ENCODE results near the gene MEGF6. TPM values are rescaled to one million over a fixed set of nuclear protein-coding genes. Genes with fewer than 3 reads are reported as not detected.

MEGF6 gene
- total and polyA plus RNA-seq, 8 donors: 40.6 to 108 (median 51.5) TPM

GRCh38 chr1:3470650-3471355, 140.5 kb downstream of the MEGF6 start:
- DNase-seq (peak in 2 of 4 donors; percentile 28 to 70), ATAC-seq (no peak)
- no peaks in the 10 kb centered on the region for H3K9me3 ChIP-seq
- intact Hi-C loops (cut with DNase I): no loop called here
- TF ChIP-seq CTCF (IDR thresholded peaks at IDR 0.05): no peak
- H3K4me3 ChIP-seq: no peak overlapping the region
- H3K27me3 ChIP-seq: no peaks in the 10 kb centered on the region
- no peak overlapping the region for H3K27ac ChIP-seq
- H3K36me3 ChIP-seq: no peaks in the 10 kb centered on the region
- H3K4me1 ChIP-seq: peaks cover 0 to 4% of the 10 kb centered on the region in 2 donors

GRCh38 chr1:3469849-3470649, 141.3 kb downstream of the MEGF6 start:
- no peaks in the 10 kb centered on the region for H3K36me3 ChIP-seq
- ATAC-seq: no peak
- no peak overlapping the region for H3K4me3 ChIP-seq
- DNase-seq: peak in 2 of 4 donors; percentile 14 to 60
- peaks cover 0 to 4% of the 10 kb centered on the region in 2 donors for H3K4me1 ChIP-seq
- no peak for TF ChIP-seq CTCF (IDR thresholded peaks at IDR 0.05)
- no peaks in the 10 kb centered on the region for H3K27me3 ChIP-seq
- H3K9me3 ChIP-seq: no peaks in the 10 kb centered on the region
- intact Hi-C loops (cut with DNase I): no loop called here
- no peak overlapping the region for H3K27ac ChIP-seq

DNA sequence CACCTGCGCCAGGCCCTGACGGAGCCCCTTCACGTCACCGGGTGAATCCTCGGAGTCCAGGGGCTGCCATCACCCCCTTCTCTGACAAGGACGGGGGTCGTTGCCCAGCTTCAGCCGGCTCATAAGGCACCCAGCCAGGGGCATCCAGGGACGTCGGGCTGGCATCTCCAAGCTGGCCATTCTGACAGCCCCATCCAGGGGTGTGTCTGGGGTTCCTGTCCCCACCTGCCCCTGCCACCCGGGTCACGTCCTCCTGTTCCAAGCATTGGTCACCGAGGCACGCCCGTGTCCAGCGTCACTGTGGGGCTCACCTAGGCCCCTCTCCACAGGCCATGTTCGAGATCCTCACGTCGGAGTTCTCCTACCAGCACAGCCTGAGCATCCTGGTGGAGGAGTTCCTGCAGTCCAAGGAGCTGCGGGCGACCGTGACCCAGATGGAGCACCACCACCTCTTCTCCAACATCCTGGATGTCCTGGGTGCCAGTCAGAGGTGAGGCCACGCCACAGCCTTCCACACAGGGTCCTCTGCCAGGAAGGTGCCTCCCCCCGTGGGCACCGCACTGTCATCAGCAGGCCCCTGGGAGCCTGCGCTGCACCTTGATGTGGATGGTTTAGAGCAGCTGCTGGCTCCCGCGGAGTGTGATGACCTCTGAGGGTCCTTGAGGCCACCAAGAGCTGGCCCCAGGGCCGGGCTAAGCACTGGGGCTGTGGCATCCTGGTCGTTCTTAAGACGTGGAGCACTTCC, 142.0 kb downstream of the MEGF6 start:
- Histone ChIP-seq H3K27ac (no peak overlapping the region), H3K36me3 (no peaks in the 10 kb centered on the region), H3K27me3 (no peaks in the 10 kb centered on the region), H3K9me3 (no peaks in the 10 kb centered on the region), H3K4me3 (no peak overlapping the region), H3K4me1 (peaks cover 0 to 4% of the 10 kb centered on the region in 2 donors)
- DNase-seq: peak in 2 of 4 donors; percentile 26 to 78
- TF ChIP-seq CTCF (IDR thresholded peaks at IDR 0.05): no peak
- ATAC-seq: no peak
- intact Hi-C loops (cut with DNase I): no loop called here

DNA sequence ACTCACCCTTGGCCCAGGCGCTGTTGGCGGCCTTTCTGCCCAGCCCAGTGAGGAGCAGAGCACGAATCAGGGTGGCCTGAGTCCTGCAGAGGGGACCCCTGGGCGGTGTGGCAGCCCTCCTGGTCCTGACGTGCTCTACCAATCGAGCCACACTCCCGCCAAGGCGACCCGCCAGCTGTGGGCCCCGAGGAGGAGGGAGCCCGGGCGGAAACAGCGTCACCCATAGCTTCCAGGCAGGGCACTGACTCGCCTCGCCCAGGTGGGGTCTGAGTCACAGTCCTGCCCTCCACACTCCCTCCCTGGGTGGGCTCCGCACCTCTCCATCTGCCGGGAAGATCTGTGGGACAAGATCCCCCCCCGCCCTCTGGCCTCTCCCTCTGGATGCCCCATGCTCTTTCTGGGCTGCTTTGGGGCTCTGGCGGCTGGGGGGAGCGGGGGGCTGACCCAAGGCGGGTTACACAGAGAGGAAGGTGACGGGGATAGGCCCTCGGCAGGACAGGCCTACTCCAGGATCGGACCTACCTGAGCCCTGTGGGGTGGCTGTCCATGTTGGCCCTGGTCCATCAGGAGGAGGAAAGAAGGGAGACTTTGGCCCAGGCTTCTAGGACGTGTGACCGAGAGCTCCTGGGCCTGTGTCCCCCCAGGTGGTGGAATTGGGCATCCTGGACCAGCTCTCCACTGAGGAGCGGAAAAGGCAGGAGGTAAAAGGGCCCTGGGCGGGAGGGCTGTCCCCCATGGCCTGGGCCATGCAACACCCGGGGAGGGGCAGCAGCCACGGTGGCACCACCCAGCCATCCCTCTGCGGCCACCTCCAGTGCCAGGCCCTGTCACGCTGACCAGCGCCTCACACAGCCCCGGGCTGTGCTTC, 142.8 kb downstream of the MEGF6 start:
- H3K36me3 ChIP-seq: no peaks in the 10 kb centered on the region
- H3K27me3 ChIP-seq: no peaks in the 10 kb centered on the region
- no peaks in the 10 kb centered on the region for H3K9me3 ChIP-seq
- no peak overlapping the region for H3K4me3 ChIP-seq
- no peak for TF ChIP-seq CTCF (IDR thresholded peaks at IDR 0.05)
- no peak overlapping the region for H3K27ac ChIP-seq
- H3K4me1 ChIP-seq: peaks cover 0 to 4% of the 10 kb centered on the region in 2 donors
- peak in 2 of 4 donors; percentile 29 to 74 for DNase-seq
- intact Hi-C loops (cut with DNase I): no loop called here
- no peak for ATAC-seq

Data from left lung (tissue), 10 donors.